MCF 10A (cell line): Measurements from ENCODE around the gene VMO1. TPM values are rescaled to one million over a fixed set of nuclear protein-coding genes. Genes with fewer than 3 reads are reported as not detected.

ENCODE experiments used
- BruUV-seq: library from RNA; stranded (reverse); fragments of 400-500 nt; replicated peaks from 2 replicates; lab custom pipeline; 2021; lab: Mats Ljungman, UMichigan
- CTCF ChIA-PET: fragments of 300-600 bp; sonication (Branson Sonifier 250); formaldehyde crosslinking; extraction: SDS; loops from one replicate; lab custom pipeline; 2021; ENCODE audit warnings: antibody characterized with exemption, inconsistent platforms; lab: Yijun Ruan, JAX
- POLR2A ChIA-PET: fragments of 300-600, 350-650 bp; sonication (Branson Sonifier 250); formaldehyde crosslinking; extraction: SDS; loops from one replicate; lab custom pipeline; 2020; ENCODE audit warnings: antibody characterized with exemption, inconsistent platforms; lab: Yijun Ruan, JAX
- DNase-seq: peaks from one replicate; pipeline ENCODE4 v3.0.0-alpha.2; 2018; ENCODE audit not compliant: unreplicated experiment
- H3K27ac Mint-ChIP-seq: one replicate; pipeline ENCODE4 v1.8.0; 2022; ENCODE audit warnings: mild to moderate bottlenecking, low read depth, mixed read lengths; ENCODE audit not compliant: unreplicated experiment
- H3K27me3 Mint-ChIP-seq: one replicate; pipeline ENCODE4 v1.8.0; 2022; ENCODE audit warnings: mixed read lengths; ENCODE audit not compliant: insufficient read depth, unreplicated experiment
- H3K36me3 Mint-ChIP-seq: one replicate; pipeline ENCODE4 v1.8.0; 2022; ENCODE audit warnings: mild to moderate bottlenecking, moderate library complexity, mixed read lengths; ENCODE audit not compliant: insufficient read depth, unreplicated experiment
- H3K4me1 Mint-ChIP-seq: one replicate; pipeline ENCODE4 v1.8.0; 2022; ENCODE audit warnings: mixed read lengths; ENCODE audit not compliant: insufficient read depth, unreplicated experiment
- H3K4me3 Mint-ChIP-seq: one replicate; pipeline ENCODE4 v1.8.0; 2022; ENCODE audit warnings: mild to moderate bottlenecking, moderate library complexity, mixed read lengths; ENCODE audit not compliant: unreplicated experiment
- H3K9me3 Mint-ChIP-seq: one replicate; pipeline ENCODE4 v1.8.0; 2022; ENCODE audit warnings: mixed read lengths; ENCODE audit not compliant: unreplicated experiment
- CTCF ChIP-seq: fragments of 200-600 bp; IDR thresholded peaks from one replicate; pipeline ENCODE4 v1.8.0; 2022; ENCODE audit warnings: antibody characterized with exemption, mild to moderate bottlenecking; ENCODE audit not compliant: unreplicated experiment
- intact Hi-C: fragments of 100-400 bp; cut with micrococcal nuclease; formaldehyde crosslinking; loops from 2 replicates; pipeline ENCODE4 v1.14.1; 2022
- total RNA-seq: library from RNA; stranded (reverse); gene quantifications from 2 replicates; pipeline ENCODE4 v1.2.3, GENCODE V29; 2022

The VMO1 gene
- total RNA-seq, 1 experiment from 2014 or later: 0.77 TPM

GRCh38 chr17:4738136-4739121, 47.7 kb downstream of the VMO1 start:
- TSS peak; percentile 29 for BruUV-seq
- Mint-ChIP-seq H3K27me3 (no peaks in the 10 kb centered on the region), H3K27ac (peak overlapping the region; percentile 76), H3K36me3 (peaks cover 3% of the 10 kb centered on the region), H3K4me1 (peaks cover 30% of the 10 kb centered on the region), H3K9me3 (no peaks in the 10 kb centered on the region), H3K4me3 (peak overlapping the region; percentile 73)
- TF ChIP-seq CTCF: no peak
- peak; percentile 45 for DNase-seq
- POLR2A ChIA-PET: interaction anchor here (0.6 to 2.7 kb wide), 10 partner anchors 28 to 373 kb away, joined by 3 to 8 read pairs (median 4); partner anchors contain the start of genes ARRB2, CHRNE, PELP1 and ZNF232
- CTCF ChIA-PET: interaction anchor here (0.6 to 1.2 kb wide), 6 partner anchors 45 to 196 kb away, joined by 3 to 4 read pairs (median 4); no protein-coding TSS in a partner anchor
- intact Hi-C loops: no loop called here

GRCh38 chr17:4735876-4736651, 50.1 kb downstream of the VMO1 start:
- peak overlapping the region; percentile 17 for H3K27ac Mint-ChIP-seq
- ChIA-PET CTCF (interaction anchor here (0.7 to 2.4 kb wide), 3 partner anchors 52 to 173 kb away, joined by 3 to 8 read pairs (median 3); no protein-coding TSS in a partner anchor), POLR2A (interaction anchor here (0.7 to 1.7 kb wide), 5 partner anchors 26 to 212 kb away, joined by 3 to 4 read pairs (median 4); partner anchors contain the start of gene PELP1)
- H3K4me3 Mint-ChIP-seq: no peak overlapping the region
- no peaks in the 10 kb centered on the region for H3K9me3 Mint-ChIP-seq
- intact Hi-C loops: no loop called here
- no peaks in the 10 kb centered on the region for H3K27me3 Mint-ChIP-seq
- BruUV-seq: no TSS peak
- peaks cover 30% of the 10 kb centered on the region for H3K4me1 Mint-ChIP-seq
- TF ChIP-seq CTCF: no peak
- H3K36me3 Mint-ChIP-seq: peaks cover 20% of the 10 kb centered on the region
- DNase-seq: no peak

Other genes with a start within 250 kb of the VMO1 start
- gene MYBBP1A, start 231.0 kb downstream of the VMO1 start, total RNA-seq: 78.3 and 123 TPM in 2 replicates
- gene GGT6, start 225.8 kb downstream of the VMO1 start, total RNA-seq: not detected in 2 replicates
- not detected in 2 replicates for gene SMTNL2, start 201.8 kb downstream of the VMO1 start, total RNA-seq
- not detected in 2 replicates for gene ALOX15, start 144.7 kb downstream of the VMO1 start, total RNA-seq
- 63.9 and 74.8 TPM in 2 replicates for gene PELP1, start 82.2 kb downstream of the VMO1 start, total RNA-seq
- gene ARRB2, start 75.7 kb downstream of the VMO1 start, total RNA-seq: 20.7 and 25.1 TPM in 2 replicates
- gene MED11, start 54.9 kb downstream of the VMO1 start, total RNA-seq: 15.2 and 15.8 TPM in 2 replicates
- 1.3 and 1.8 TPM in 2 replicates for gene ZMYND15, start 46.5 kb downstream of the VMO1 start, total RNA-seq
- gene CXCL16, start 46.4 kb downstream of the VMO1 start, total RNA-seq: 16.7 and 20.6 TPM in 2 replicates
- not detected in 2 replicates for gene TM4SF5, start 14.5 kb downstream of the VMO1 start, total RNA-seq
- gene GLTPD2, start 2.6 kb upstream of the VMO1 start, total RNA-seq: not detected in 2 replicates
- gene PSMB6, start 9.8 kb upstream of the VMO1 start, total RNA-seq: 169 and 182 TPM in 2 replicates
- 27.6 and 31.7 TPM in 2 replicates for gene PLD2, start 20.8 kb upstream of the VMO1 start, total RNA-seq
- gene MINK1, start 47.0 kb upstream of the VMO1 start, total RNA-seq: 106 and 124 TPM in 2 replicates
- gene C17orf107, start 113.2 kb upstream of the VMO1 start, total RNA-seq: 3.6 and 4.3 TPM in 2 replicates
- gene CHRNE, start 116.7 kb upstream of the VMO1 start, total RNA-seq: not detected in 2 replicates
- not detected in 2 replicates for gene GP1BA, start 145.9 kb upstream of the VMO1 start, total RNA-seq
- gene SLC25A11, start 153.7 kb upstream of the VMO1 start, total RNA-seq: 46.8 and 54.5 TPM in 2 replicates
- gene RNF167, start 153.9 kb upstream of the VMO1 start, total RNA-seq: 100.0 and 109 TPM in 2 replicates
- gene PFN1, start 162.2 kb upstream of the VMO1 start, total RNA-seq: 1,010 and 1,106 TPM in 2 replicates
- 19.0 and 20.2 TPM in 2 replicates for gene ENO3, start 164.8 kb upstream of the VMO1 start, total RNA-seq
- 112 and 151 TPM in 2 replicates for gene SPAG7, start 181.5 kb upstream of the VMO1 start, total RNA-seq
- 126 and 154 TPM in 2 replicates for gene CAMTA2, start 201.3 kb upstream of the VMO1 start, total RNA-seq
- gene INCA1, start 211.2 kb upstream of the VMO1 start, total RNA-seq: 0.44 and 0.49 TPM in 2 replicates
- gene KIF1C, start 211.6 kb upstream of the VMO1 start, total RNA-seq: 84.8 and 100 TPM in 2 replicates
- not detected in 2 replicates for gene SLC52A1, start 249.1 kb upstream of the VMO1 start, total RNA-seq